A549 (cell line): ENCODE results near the gene FUS.

Source experiments
- CEBPB ChIP-seq, 2 experiments: fragments of >200 bp in 1 of 2; sonication (Bioruptor Twin) in 1 of 2; formaldehyde crosslinking in 1 of 2; IDR thresholded peaks; 2 replicates each; pipeline ENCODE4 v1.6.1; 2012 to 2016
- CTCF ChIP-seq: fragments of >200 bp; sonication (Bioruptor Twin); formaldehyde crosslinking; IDR thresholded peaks from 3 replicates; pipeline ENCODE4 v1.5.1; 2016
- E2F6 ChIP-seq: IDR thresholded peaks from 2 replicates; pipeline ENCODE4 v1.6.1; 2012; ENCODE audit warnings: low read depth, borderline replicate concordance
- EHMT2 ChIP-seq: fragments of 200-600 bp; sonication (generic); IDR thresholded peaks from 2 replicates; pipeline ENCODE4 v1.6.1; 2016; ENCODE audit warnings: antibody characterized with exemption, low read depth, mild to moderate bottlenecking, moderate library complexity
- EP300 ChIP-seq, 2 experiments: fragments of >200 bp; sonication (Bioruptor Twin); formaldehyde crosslinking; IDR thresholded peaks; 2 replicates in 1 of 2; 3 replicates in 1 of 2; pipeline ENCODE4 v1.6.1; 2016 to 2017
- MAZ ChIP-seq: fragments of 150-350 bp; IDR thresholded peaks from 2 replicates; pipeline ENCODE4 v1.6.1; 2014; ENCODE audit warnings: antibody characterized with exemption, low read depth, low read length, borderline replicate concordance
- NR3C1 ChIP-seq: fragments of >200 bp; sonication (Bioruptor Twin); formaldehyde crosslinking; IDR thresholded peaks from 3 replicates; pipeline ENCODE4 v1.6.1; 2017
- POLR2A ChIP-seq: IDR thresholded peaks from 2 replicates; pipeline ENCODE4 v1.6.1; 2012; ENCODE audit warnings: mild to moderate bottlenecking, low read length
- RFX5 ChIP-seq: fragments of 450-650 bp; IDR thresholded peaks from 2 replicates; pipeline ENCODE4 v1.7.1; 2014; ENCODE audit warnings: antibody characterized with exemption, mild to moderate bottlenecking, moderate library complexity
- SMC3 ChIP-seq: fragments of >200 bp; sonication (Bioruptor Twin); formaldehyde crosslinking; IDR thresholded peaks from 3 replicates; pipeline ENCODE4 v1.6.1; 2018; ENCODE audit warnings: inconsistent platforms
- SREBF2 ChIP-seq: fragments of 450-650 bp; IDR thresholded peaks from 2 replicates; pipeline ENCODE4 v1.6.1; 2014; ENCODE audit warnings: mild to moderate bottlenecking, moderate library complexity
- TP53 ChIP-seq: fragments of 250-450 bp; sonication (Bioruptor Pico); IDR thresholded peaks from 2 replicates; pipeline ENCODE4 v1.5.0; 2021; ENCODE audit warnings: mild to moderate bottlenecking, moderate library complexity
- USF2 ChIP-seq: fragments of 450-650 bp; IDR thresholded peaks from 2 replicates; pipeline ENCODE4 v1.6.1; 2014; ENCODE audit warnings: antibody characterized with exemption

GRCh38 chr16:31183432-31184428 lies 3.8 kb downstream of the FUS start:
- no peak for TF ChIP-seq EP300 (IDR thresholded peaks at IDR 0.05)
- TF ChIP-seq POLR2A, result no peak
- no peak for TF ChIP-seq CTCF
- TF ChIP-seq SMC3, result no peak
- TF ChIP-seq MAZ, result no peak
- TF ChIP-seq SREBF2, result no peak
- no peak for TF ChIP-seq CEBPB (IDR thresholded peaks at IDR 0.05)
- TF ChIP-seq E2F6, result no peak
- TF ChIP-seq EHMT2, result no peak
- no peak for TF ChIP-seq USF2
- TF ChIP-seq NR3C1, result no peak
- no peak for TF ChIP-seq RFX5
- no peak for TF ChIP-seq TP53 (CRISPR knock-in tag)
